Stimulated activated CD4-positive, alpha-beta T cell treated with anti-CD3 and anti-CD28 coated beads, TNF-alpha, amount 100 ng/mL, for 24 hours (primary cell): Measurements from ENCODE around the gene COPB1.
"Not testable (repeated sequence)": the region's sequence is repeated elsewhere in the genome, so short reads cannot be mapped to it uniquely, and the experiment has no call there.

Source experiments
- DNase-seq, 3 experiments: peaks; one replicate each; pipeline ENCODE4 v3.0.0-alpha.2; 2020; ENCODE audit warnings: low read depth in 3 of 3

COPB1 gene

GRCh38 chr11:14499560-14500180 lies at the start of gene COPB1:
Gene COPB1, minus strand, starts transcription at chr11:14499811. Its CDS starts 883 bp downstream, at chr11:14498928.
- DNase-seq: peak; percentile 85 to 90 (median 88)

- no peak for DNase-seq
Observed at GRCh38 chr11:14547440-14547839, 47.8 kb upstream of the COPB1 start.

DNA sequence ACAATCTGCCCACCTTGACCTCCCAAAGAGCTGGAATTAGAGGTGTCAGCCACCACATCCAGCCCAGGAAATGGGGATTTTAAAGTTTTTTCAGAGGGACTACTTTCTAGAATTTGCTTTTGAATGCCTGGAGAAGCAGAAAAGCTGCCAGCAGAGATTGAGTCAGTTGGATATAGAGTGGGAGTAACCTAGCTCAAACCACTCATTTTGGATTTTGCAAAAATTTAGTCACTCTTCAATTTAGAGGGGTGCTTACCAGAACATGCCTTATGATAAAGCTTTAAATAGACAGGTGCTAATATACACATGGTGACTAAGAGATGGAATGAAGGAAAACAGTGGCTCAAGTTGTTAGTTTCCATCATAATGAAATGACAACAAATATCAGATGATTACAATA lies 47.1 kb upstream of the COPB1 start:
- DNase-seq: no peak

- DNase-seq: no peak
Observed at GRCh38 chr11:14544611-14545010, 45.0 kb upstream of the COPB1 start.

GRCh38 chr11:14543260-14543659 lies 43.6 kb upstream of the COPB1 start:
- DNase-seq: no peak

DNA sequence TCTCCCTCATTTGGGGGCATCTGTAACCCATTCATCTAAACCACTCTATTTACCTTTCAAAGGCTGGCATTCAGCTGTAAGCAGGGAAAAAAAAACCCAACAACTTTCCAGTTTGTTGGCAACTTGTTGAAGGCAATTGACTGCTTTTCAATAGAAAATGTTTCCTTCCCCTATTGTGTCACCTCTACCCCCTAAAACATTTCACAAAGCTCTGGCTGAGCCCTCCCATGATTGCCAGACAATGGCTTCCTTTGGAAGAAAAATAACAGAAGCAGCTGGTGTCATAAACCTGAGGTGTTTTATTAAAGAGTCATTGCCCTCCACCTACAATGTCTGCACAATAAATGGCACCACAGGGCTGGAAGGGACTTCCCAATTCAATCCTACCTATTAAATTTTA lies 42.7 kb upstream of the COPB1 start:
- no peak for DNase-seq

DNA sequence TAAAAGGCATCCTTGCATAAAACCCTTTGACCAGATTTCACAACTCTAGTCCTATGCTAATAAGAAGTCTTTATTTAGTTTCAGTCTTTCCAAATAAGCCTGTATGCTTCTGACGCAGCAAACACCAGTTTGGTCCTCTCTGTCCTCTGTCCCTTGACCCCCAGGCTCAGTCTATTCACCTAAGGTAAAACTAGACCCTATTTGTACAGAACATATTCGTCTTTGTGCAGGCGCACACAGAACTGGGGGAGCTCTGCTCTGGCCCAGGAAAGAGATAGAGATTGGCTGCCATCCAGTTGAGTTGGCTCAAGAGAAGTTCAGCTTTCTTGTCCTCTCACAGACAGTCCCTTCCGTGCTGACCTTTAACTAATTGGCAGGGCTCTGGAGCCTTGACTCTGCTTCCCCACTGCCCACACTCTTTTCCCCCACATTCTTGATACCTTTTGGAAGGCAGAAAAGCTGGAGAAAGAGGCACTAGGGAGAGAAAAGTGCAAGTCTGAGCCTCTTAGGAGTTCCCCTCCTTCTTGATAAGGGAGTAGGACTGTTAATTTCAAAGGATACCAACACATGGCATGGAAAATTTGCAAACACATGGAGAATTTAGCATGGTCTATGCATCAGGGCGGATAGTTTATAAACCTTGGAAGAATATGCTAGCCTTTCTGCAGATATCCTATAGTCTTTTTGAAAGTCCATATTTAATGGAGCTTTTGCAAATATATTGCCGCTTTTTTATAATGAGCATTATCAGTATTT lies 41.8 kb upstream of the COPB1 start:
- no peak for DNase-seq

DNA sequence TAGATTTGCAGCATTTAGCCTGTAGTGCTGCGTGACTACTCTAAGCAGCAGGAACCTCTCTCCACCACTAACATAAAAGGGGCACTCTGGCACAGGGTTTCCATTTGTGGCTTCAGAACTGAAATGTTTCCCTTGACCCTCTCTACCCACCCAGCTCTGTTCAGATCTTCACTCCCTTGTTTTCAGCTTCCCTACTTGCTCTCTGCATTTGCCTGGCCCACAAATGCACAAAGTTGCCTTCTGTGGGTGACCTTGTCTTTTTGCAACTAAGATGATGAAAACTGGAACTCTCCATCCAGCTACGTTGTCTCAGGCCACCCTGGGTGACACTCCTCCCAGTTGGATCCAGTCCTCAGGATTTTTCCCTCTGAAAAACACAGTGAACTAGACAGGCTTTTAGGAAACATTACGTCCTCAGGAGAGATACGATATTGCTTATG lies 40.4 kb upstream of the COPB1 start:
- no peak for DNase-seq

DNA sequence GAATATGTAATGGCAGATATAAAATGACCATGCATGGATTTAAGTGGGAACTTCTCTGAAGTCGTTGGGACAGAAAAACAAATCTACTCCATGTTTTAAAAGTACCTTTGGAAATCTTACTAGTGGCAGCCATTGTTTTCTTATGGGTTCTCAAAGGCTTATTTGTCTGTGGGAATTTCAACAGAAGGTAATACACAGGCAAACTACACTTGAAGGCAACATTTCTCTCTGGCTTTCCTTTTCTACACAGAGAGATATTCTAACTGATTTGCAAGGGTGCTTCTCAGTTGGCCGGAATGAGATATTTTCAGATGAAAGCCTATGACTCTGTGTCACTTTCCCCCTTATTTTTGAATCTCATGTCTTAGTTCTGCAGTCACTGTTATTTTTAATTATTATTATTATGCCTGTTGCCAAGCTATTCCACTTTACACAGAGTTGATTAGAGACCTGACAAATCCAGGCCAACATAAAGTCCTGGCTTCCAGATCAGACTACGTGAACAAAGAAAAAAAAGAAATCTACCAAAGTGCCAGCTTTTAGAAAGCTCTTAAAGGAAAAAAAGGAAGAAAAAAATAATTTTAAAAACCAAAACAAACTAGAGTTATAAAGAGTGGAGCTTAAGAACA lies 39.4 kb upstream of the COPB1 start:
- DNase-seq: no peak

DNA sequence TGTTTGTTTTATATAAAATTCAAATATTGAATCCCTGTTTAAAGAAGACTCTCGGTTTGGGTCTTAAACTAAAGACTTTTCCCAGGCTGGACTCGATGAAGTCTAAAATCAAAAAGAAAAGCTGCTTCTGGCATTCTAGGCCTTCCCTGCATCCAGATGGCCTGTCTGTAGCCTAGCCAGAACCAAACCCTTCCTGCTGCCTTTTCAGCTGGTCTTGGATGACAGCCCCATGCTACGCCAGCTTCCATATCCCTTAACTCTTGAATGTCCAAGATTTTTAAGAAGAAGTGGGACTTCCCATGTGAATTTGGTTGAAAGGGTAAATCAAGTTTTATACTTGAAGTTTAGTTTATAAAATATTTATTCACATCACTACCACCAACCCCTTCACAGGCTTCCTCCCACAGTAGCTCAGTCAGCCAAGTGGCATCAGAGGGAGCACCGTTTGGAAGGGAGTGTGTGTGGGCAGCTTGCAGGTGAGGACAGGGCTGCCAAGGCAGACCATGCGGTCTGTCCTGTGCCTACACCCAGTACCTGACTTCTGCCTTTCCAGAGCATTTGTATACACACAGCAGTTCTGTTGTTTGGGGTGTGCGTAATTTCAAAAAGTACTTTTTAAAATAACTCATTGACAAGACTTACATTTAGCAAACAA lies 38.8 kb upstream of the COPB1 start:
- DNase-seq: no peak

GRCh38 chr11:14537134-14537599 lies 37.6 kb upstream of the COPB1 start:
- DNase-seq: peak in 2 of 3 experiments; percentile 16 to 23

GRCh38 chr11:14535166-14535565 lies 35.6 kb upstream of the COPB1 start:
- DNase-seq: not testable (repeated sequence)

- DNase-seq: no peak
Observed at GRCh38 chr11:14529951-14530350, 30.3 kb upstream of the COPB1 start.

DNA sequence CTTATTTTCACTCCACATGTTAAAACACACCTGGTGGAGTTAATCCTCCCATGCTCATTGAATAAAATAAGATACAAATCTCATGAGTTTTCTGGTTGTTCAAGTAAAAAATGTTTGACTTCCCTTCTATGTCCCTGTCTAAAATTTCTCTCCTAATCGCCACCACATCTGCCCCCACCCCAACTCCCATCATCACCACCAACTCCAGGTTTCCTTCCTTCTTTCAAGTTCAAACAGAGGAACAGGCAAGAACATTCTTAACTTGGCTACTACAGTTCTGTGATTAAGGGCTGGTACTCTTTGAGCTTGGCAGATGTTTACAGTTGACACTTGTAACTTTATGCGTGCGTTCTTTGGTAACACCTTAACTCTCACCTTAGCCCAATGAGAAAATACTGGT lies 29.7 kb upstream of the COPB1 start:
- no peak for DNase-seq

GRCh38 chr11:14522801-14523200 lies 23.2 kb upstream of the COPB1 start:
- no peak for DNase-seq

DNA sequence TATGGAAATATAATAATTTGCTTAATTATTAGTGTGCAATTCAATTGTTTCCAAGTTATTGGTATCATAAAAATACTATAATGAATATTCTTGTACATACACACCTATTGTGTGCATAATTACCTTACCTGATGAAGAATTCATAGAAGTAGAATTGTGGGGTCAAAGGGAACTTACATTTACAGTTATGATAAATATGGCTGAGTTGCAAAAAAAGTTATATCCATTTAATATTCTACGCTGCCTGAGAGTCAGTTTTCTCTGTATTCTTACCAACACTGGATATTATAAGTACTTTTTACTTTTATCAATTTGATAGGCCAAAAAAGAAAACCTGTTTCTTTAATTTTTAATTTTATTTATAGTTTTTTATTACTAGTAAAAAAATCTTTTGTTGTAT lies 22.6 kb upstream of the COPB1 start:
- DNase-seq: no peak

GRCh38 chr11:14520747-14521151 lies 21.1 kb upstream of the COPB1 start:
- DNase-seq: no peak

DNA sequence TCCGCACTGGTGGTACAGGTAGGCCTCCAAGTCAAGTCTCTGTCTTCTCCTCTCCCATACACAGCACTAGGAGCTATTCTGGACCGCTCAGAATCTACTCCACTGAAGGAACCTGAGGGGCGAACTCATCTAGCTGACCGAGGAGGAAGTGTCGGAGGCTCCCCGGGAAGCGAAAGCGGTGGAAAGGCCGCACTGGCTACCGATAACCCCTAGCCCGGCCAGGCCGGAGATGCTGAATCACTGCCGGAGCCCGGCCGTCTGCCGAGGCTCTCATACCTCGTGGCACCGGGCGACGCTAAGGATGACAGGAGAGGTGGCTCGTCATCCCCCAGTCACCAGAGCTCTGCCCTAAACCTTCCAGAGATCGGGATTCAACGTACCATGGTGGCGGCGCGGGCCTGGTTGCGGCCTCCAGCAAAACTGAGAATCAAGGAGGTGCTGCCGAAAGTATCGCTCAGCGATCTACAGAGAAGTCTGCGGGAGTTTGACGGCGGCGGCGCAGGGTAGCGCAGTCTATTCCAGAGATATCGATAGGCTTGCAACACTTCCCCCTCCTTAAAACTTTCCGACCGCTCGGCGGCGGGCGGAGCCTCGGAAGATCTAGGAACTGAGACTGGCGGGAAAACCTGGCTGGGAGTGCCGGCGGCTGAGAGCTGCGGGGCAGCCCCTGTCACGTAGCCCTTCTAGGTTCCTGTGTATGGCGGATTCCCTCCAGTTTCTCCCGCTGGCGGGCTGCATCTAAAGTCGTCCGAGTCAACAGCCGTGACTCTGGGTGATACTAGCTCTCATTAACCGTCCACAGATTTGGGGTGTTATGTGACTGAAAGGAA lies 20.5 kb upstream of the COPB1 start, which contains the start of gene PSMA1:
Gene PSMA1 (minus strand): TSS at position 470 of the 830 bp plus-strand sequence. CDS start 87 bp downstream, at position 383.
- DNase-seq: peak; percentile 87 to 94 (median 89)

- no peak for DNase-seq
Observed at GRCh38 chr11:14519597-14519916, 19.9 kb upstream of the COPB1 start.

DNA sequence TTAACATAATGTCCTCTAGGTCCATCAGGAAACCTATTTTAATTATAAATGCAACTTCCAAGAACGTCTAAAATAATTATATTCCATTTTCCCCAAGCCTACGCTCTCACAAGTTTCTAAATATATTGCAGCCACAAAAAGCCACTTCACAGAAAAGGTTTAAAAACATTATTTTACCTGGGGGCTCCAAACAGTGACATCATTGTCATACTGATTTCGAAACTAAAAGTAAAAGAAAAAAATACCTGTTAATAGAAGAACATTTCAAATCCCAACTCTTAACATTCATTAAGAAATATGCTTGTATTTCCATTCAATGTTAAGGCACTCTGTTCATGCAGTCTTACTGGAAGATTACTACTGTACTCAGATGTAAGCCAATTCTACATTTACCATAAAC lies 19.2 kb upstream of the COPB1 start:
- no peak for DNase-seq

DNA sequence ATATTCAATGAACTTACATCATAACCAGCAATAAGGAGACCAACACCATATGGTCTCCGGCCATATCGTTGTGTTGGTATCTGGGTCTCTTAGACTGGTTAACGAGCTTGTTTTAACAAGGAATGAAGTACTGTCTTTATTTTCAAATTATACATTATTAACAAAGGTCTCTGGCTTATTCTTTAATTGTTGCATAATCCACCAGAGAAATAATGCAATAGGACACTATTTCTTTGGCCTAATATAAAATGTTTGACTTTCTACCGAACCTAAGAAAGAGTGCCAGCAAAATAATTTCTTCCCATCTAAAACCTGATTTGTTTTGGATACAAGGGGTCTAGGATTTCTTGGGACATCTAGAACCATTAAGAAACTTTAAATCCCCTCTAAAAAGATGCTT lies 14.2 kb upstream of the COPB1 start:
- DNase-seq: no peak
